GM19397 (cell line): ENCODE measurements around the gene VPS35L.
"Not testable (repeated sequence)": the region's sequence is repeated elsewhere in the genome, so short reads cannot be mapped to it uniquely, and the experiment has no call there.

Experiments
- ATAC-seq: cut with Tn5 transposase; IDR thresholded peaks from one replicate; pipeline ENCODE4 v1.9.1; 2021; ENCODE audit warnings: mild to moderate bottlenecking, moderate library complexity; ENCODE audit not compliant: unreplicated experiment

The VPS35L gene

DNA sequence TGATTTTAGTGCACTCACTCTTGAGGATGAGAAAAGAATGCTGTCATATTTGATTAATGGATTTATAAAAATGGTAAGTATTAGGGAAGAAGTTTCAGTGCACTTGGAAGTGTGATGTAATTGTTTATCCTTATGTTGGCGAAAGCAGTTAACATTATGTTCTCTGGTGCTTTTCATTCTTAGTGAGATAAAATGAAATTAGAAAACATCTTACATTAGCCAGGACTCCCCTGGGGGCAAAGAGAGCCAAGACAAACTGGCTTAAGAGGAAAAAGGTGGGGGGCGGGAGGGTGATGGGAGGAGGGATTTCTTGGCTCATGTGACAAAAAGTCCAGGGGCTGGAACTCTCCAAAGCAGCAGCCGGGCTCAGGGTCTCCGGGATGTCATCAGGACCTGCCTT lies 89.4 kb downstream of the VPS35L start:
- no peak for ATAC-seq

DNA sequence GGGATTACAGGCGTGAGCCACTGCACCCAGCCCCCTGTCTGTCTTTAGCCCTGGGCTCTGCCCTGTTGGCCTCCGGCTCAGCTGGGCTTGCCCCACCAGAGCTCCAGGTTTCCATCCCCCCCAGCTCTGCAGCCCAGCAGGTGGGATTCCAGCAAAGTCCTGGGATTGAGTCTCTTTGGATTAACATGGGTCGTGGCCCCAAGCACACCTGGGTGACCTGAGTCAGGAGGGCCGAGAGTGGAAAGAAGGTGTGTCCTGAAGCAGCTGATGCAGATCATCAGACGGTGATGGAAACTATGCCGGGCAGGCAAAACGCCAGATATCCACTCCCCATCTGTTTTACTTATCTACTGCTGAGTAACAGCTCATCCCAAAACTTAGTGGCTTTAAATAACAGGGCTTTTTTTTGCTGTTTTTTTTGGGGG lies 90.1 kb downstream of the VPS35L start:
- no peak for ATAC-seq

DNA sequence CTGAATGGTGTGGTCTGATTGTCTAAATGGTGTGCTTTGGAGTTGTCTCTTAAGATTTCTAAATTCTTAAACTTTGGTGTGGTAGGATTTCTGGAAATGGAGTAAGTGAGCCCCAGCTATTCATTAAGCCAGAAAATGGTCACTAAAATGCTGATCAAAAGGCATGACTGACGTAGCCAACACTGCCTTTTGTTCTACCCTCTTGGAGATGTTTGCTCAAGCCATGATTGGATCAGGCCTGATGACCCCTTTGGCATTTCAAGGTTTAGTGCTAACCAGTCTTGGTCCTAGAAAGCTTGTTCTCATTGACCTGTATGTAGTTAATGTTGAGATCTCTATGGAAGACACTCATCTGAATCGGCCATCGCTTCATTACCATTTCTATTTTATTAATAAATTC lies 94.5 kb downstream of the VPS35L start:
- ATAC-seq, result no peak

DNA sequence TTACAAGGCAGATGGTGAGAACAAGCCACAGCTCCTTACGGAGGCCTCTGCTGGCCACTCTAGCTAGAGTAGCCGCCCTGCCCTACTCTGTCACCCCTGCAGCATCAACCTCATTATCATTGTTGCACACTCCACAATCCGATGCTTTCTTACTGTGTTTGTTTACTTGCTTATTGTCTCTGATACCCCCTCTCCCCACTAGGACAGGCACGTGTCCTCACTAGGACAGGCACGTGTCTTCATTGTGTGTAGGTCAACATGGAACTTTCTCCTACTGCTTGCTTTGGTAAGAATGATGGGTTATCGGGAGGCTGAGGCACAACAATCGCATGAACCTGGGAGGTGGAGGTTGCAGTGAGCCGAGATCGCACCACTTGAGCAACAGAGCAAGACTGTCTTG lies 98.6 kb downstream of the VPS35L start:
- ATAC-seq, result no peak

DNA sequence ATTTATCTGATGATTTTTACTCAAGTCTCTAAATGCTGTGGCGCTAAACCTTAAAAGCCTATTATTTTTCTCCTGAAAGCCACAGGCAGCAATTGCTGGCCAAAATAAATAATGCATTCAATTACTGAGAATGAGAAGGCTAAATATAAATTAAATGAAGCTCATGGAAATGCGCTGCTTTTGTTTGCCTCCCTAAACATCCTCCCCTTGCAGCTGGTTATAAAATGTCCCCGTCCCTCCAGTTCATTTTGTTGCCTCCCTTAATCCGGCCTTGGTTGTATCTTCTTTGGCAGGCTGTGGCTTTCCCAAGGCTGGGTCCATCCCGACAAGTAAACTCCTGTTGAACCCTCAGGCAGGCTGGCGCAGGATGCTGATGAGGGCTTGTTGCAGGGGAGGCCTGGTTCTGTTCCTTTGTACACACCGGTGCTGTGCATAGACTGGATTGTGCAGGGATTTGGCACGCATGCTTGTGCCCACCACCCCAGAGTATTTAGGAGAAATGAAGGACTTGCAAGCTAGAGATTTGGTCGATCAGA lies 99.8 kb downstream of the VPS35L start:
- ATAC-seq, result no peak

DNA sequence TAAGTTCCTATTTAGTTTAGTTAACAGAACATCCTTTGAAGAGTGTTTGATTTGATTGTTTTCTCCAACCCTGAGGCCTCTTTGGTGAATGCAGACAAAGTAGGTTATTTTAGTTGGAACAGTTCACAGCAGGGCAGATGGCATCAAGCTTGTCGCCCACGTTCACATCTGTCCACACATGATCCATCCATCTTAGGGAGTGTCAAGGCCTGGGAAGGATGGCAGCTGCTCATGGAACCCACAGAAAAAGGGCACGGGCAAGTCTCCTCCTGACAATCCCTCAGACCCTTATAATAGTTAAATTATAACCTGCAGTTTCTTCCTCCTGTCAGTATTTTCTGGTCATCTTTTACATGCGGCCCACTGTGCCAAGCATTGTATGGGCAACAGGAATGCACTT lies 102.3 kb downstream of the VPS35L start:
- ATAC-seq, result no peak

DNA sequence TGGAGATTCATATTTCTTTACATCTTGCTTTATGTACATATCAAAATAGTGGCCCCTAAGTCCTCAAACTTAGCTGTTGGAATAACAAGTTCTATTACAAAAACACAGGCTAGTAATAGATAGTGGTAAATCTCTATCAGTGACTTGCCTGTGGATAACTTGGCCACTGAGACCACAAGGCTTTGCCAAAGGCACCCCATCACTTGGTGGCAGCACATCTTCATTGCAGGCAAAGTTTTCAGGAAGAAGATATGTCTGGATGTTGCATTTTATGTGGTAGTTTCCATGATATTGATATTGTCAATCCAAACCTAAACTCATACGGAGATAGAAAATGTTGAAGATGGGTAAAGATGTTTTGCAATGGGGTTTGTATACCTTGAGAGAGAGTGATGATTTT lies 104.1 kb downstream of the VPS35L start:
- no peak for ATAC-seq

DNA sequence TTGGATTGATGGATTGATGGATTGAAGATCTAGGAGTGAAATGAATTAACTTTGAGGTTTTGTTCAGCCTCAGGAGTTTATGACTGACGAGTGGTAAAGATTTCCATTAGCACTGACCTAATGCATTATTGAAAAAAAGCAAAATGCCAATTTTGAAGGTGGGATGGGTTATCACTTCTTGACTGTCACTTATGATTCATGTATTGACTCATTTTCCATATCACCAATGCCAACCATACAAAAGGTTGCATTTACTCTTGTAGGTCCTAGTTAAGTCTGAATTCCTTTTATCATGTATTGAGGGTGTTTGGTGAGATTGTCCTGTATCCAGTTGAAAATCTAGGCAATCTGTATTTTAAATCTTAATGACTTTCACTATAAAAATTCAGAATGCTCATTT lies 104.9 kb downstream of the VPS35L start:
- no peak for ATAC-seq

DNA sequence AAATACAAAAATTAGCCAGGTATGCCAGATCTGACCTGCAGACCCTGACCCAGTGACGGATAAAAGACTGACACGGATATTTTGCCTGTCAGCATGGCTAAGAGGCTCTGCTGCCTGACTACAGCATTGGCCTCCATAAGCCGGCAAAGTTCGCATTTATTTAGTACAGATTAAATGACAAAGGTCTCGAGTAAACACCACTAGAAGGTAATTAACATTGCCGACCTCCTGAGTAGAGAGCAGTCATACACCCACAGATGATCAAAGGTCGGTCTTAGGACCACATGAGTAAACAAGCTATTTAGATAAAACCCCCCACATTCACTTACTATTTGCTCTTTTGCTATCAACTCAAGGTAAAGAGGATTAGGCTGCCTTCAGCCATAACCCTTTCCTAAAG lies 106.8 kb downstream of the VPS35L start:
- no peak for ATAC-seq

DNA sequence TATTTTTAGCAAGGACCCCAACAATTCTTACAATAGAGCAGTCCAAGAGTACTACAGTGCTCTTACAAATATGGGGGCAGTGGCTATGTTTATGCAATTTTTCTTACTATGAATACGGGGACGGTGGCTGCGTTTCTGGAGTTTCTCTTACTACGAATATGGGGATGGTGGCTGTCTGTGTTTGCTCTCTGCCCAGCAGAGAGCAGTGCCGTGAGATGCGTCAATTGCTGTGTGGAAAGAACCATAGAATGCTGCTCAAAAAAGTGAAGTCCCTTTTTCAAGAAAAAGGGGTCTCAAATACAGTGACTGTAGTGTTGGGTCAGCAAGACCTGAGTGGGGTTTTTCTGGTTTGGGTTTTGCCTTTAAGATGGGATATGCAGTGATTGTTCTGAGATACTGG lies 108.7 kb downstream of the VPS35L start:
- ATAC-seq, result no peak

DNA sequence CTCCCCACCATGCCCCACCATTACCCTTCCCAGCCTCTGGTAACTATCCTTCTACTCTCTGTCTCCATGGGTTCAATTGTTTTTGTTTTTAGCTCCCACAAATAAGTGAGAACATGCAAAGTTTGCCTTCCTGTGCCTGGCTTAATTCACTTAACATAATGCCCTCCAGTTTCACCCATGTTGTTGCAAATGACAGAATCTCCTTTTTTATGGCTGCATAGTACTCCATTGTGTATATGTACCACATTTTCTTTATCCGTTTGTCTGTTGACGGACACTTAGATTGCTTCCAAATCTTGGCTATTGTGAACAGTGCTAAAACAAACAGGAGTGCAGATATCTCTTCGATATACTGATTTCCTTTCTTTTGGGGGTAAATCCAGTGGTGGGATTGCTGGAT lies 109.8 kb downstream of the VPS35L start:
- ATAC-seq, result not testable (repeated sequence)

DNA sequence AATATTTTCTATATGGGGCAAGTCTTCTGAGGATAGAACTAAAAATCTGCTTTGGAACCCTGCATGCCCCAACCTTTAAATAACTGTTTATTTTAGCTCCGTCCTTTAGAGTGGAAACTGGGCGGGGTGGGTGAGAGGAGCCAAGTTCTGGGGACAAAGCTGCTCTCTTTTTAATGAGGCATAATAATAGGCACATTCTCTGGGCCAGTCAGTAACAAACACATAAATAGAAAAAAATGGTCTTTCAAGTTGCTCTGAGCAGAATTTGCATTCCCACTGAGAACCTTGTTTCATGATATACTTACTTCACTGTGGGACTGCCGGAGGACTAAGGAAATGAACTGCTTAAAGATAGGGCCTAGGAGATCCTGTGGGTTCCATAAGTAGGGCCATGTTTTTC lies 111.0 kb downstream of the VPS35L start:
- ATAC-seq, result no peak

DNA sequence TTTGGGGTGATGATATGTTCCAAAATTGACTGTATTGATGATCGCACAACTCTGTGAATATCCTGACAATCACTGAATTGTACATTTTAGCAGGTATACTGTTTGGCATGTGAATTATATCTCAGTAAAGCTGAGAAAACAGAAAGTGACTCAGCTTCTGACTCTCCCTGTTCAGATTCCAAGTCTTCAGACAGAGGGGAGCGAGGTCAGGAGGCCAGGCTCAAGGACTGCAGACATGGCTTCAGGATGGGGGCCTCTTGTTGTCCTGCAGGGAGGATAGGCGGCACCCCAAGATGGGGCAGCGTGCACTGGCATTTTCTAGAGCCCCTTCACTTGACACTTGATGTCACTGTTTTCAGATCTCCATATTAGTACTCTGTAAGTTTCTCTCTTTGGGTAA lies 116.9 kb downstream of the VPS35L start:
- ATAC-seq, result no peak

DNA sequence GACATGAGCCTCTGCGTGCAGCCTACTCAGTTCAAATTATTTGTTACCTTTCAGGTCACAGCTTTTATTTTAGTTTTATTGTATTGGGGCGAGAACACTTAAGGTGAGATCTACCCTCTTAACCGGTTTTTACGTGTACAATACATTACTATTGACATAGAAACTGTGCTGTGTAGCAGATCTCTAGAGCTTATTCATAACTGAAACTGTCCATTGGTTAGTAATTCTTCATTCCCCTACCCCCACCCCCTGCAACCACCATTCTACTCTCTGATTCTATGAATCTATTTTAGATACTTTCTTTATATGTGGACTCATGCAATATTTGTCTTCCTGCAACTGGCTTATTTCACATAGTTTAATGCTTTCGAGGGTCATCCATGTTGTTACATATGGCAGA lies 119.0 kb downstream of the VPS35L start:
- no peak for ATAC-seq

DNA sequence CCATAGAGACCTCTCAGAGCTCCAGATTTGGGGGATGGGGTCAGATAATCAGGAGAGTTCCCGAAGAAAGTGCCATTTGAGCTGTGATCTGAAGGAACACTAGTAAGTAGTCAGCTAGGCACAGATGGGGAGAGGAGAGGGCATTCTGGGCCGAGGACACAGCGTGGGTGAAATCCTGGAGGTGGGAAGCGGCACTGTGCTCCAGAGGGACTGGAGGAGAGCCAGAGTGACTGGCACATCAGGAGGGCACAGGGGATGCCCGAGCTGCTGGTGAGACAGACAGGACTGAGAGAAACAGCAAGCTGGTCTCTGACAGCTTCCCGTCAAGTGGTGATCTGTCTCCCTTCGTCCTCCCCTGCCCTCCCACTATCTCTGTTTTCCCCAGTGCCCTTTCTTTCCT lies 121.9 kb downstream of the VPS35L start:
- no peak for ATAC-seq

DNA sequence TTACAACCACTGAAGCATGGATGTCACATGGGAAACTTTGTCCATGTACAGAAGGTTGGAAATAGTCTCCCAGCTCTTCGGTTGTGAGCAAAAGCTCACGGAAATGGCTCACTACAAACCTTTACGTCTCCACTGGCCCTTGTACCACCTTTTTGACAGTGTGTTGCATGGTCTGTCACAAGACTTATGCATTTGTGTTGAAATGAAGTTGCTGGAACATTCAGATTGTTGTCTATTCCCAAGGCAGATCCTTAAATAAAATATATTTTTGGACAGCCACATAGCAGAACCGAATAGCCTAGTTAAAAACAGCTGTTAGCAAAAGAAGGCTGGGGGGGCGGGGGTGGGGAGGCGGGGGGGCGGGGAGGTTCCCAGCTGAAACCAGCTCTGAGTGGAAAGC lies 123.3 kb downstream of the VPS35L start:
- no peak for ATAC-seq

DNA sequence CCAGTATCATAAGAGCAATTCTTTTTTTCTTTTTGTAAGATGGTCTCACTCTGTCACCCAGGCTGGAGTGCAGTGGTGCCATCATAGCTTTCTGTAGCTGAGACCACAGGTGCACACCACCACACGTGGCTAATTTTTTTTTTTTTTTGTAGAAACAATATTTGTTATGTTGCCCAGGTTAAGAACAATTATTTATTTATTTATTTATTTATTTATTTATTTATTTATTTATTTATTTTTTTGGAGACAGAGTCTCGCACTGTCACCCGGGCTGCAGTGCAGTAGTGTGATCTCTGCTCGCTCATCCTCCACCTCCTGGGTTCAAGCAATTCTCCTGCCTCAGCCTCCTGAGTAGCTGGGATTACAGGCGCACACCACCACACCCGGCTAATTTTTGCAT lies 123.8 kb downstream of the VPS35L start:
- ATAC-seq, result not testable (repeated sequence)

DNA sequence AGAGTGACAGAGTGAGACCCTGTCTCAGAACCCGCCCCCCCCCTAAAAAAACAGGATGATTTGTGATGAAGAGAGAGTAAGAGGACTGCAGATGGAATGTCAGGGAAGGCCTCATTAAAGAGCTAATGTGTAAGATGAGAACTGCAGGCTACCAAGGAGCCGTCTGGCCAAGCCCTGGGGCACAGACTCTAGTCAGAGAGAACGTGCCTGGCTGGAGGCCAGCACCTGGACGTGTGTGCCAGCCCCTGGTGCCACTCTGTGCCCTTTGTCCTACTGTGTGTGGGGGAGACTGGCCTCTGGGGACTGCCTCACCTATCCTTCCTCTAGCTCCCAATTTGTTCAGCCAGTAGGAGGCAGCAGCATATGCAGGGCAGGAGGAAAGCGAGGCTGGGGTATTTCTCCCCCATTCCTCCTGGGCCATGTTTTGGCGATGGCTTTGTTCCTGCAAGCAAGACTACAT lies 125.4 kb downstream of the VPS35L start:
- ATAC-seq, result no peak

DNA sequence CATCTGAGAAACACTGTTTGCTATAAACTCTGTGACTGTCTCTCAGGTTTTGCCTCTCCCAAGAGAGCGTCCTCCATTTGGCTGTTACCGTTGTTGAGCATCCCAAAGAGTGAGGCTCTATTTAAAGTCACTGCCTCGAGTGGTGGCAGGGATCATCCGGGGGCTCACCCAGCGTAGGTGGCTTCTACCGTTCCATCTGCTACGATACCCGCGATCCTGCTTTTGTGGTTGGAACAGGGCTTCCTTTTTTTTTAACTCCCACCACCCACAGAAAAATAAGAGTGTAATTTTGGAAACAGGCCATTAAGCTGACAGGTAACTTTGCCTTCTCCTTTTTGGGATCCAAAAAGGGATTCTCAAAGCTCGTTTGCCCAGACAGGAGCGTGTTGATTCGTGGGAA lies 126.1 kb downstream of the VPS35L start:
- ATAC-seq, result no peak

DNA sequence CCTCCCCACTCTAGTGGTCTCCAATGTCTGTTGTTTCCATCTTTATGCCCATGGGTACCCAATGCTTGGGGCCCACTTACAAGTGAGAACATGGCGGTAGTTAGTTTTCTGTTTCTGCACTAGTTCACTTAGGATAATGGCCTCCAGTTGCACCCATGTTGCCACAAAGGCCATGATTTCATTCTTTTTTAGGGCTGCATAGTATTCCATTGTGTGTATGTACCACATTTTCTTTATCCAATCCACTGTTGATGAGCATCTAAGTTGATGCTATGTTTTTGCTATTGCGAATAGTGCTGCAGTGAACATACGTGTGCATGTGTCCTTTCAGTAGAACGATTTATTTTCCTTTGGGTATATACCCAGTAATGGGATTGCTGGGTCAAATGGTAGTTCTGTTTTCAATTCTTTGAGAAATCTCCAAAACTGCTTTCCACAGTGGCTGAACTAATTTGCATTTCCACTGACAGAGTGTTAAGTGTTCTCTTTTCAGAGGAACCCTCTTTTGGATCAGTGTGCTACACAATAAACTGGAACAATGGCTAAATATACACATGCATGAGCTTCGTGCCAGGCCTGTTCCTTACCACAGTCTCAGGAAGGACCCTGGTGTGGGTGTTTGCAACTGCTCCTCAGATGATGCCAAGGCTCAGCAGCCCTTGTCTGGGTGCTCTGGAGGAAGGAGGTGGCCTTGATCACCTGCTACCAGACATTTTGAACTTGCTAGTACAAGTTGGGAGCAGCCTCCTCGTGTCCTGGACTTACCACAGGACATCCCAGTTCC lies 128.1 kb downstream of the VPS35L start:
- no peak for ATAC-seq

DNA sequence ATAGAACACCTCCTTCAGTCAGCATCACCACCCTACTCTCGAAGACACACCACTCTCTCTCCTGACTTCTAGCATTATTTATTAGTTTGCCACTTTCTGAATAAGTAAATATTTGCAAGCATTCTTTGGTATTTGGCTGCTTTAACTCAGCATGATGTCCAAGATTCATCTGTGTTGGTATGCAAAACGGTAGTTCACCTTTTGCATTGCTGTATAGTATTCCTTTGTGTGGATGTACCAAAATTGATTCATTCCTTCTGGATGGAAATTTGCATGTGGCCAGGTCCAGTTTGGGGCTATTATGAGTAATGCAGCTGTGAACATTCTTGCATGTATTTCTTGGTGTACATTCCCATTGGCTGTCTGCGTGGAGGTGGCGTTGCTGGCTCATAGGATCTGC lies 129.7 kb downstream of the VPS35L start:
- no peak for ATAC-seq

DNA sequence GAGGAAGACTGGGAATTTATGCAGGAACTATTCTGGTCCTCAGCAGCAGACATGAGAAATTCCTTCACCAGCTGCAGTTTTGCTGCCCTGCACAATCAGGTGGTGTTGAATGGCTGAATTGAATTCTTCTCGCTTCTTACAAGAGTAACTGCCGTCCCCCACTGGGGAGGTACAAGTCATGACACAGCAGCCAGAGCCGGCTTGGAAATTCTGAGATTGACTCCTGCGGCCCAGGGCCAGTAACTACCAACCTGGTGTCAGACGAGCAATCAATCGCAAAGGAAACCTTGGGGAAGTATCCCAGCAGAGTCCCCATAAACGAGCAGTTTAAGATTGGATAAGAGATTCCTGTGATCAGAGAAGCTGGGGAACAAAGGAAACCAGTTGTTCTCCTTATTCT lies 131.8 kb downstream of the VPS35L start:
- ATAC-seq, result no peak
